HEK293T (cell line): Measurements from ENCODE around the gene LRRC61.
"Not testable (repeated sequence)": the region's sequence is repeated elsewhere in the genome, so short reads cannot be mapped to it uniquely, and the experiment has no call there.

Experiments
- ELF4 ChIP-seq: fragments of 450-650 bp; IDR thresholded peaks from 2 replicates; pipeline ENCODE4 v1.6.1; 2017; ENCODE audit warnings: antibody characterized with exemption
- FOXK2 ChIP-seq: fragments of 450-650 bp; IDR thresholded peaks from 2 replicates; pipeline ENCODE4 v1.6.1; 2016; ENCODE audit warnings: mild to moderate bottlenecking
- FOXM1 ChIP-seq: fragments of 450-650 bp; IDR thresholded peaks from 2 replicates; pipeline ENCODE4 v1.6.1; 2017; ENCODE audit warnings: mild to moderate bottlenecking, borderline replicate concordance
- TARDBP ChIP-seq: fragments of 450-650 bp; IDR thresholded peaks from 2 replicates; pipeline ENCODE4 v1.6.1; 2016

GRCh38 chr7:150283608-150284007 is 39.5 kb upstream of the LRRC61 start:
- TF ChIP-seq TARDBP, ELF4, FOXM1, FOXK2: not testable (repeated sequence)
